PFSK-1 (cell line): ENCODE results near the gene NAT8L.

Experiments
- FOXP2 ChIP-seq: optimal IDR thresholded peaks from 2 replicates; pipeline ENCODE3; 2011; ENCODE audit warnings: borderline replicate concordance, control low read depth, inconsistent platforms; ENCODE audit not compliant: insufficient read depth; ENCODE audit errors: extremely low read length, extremely low read depth
- POLR2AphosphoS5 ChIP-seq: IDR thresholded peaks from 2 replicates; pipeline ENCODE4 v1.6.1; 2012; ENCODE audit warnings: low read depth, mild to moderate bottlenecking, control low read depth, low read length, moderate library complexity
- SIN3A ChIP-seq: IDR thresholded peaks from 2 replicates; pipeline ENCODE4 v1.6.1; 2012; ENCODE audit warnings: mild to moderate bottlenecking, low read length, moderate library complexity, borderline replicate concordance; ENCODE audit not compliant: insufficient read depth
- TAF1 ChIP-seq: IDR thresholded peaks from 2 replicates; pipeline ENCODE4 v1.6.1; 2012; ENCODE audit warnings: low read length, control low read depth, borderline replicate concordance; ENCODE audit not compliant: insufficient read depth
- TF ChIP-seq, protein P1 (sequence below), 2 experiments: IDR thresholded peaks; 2 replicates each; pipeline versions ENCODE4 v1.6.1 to v1.8.0; 2011 to 2012; ENCODE audit warnings: low read depth in 2 of 2, low read length in 2 of 2, control low read depth in 1 of 2, inconsistent platforms in 1 of 2, mild to moderate bottlenecking in 1 of 2, moderate library complexity in 1 of 2; ENCODE audit not compliant: insufficient read depth in 1 of 2

Gene NAT8L

DNA sequence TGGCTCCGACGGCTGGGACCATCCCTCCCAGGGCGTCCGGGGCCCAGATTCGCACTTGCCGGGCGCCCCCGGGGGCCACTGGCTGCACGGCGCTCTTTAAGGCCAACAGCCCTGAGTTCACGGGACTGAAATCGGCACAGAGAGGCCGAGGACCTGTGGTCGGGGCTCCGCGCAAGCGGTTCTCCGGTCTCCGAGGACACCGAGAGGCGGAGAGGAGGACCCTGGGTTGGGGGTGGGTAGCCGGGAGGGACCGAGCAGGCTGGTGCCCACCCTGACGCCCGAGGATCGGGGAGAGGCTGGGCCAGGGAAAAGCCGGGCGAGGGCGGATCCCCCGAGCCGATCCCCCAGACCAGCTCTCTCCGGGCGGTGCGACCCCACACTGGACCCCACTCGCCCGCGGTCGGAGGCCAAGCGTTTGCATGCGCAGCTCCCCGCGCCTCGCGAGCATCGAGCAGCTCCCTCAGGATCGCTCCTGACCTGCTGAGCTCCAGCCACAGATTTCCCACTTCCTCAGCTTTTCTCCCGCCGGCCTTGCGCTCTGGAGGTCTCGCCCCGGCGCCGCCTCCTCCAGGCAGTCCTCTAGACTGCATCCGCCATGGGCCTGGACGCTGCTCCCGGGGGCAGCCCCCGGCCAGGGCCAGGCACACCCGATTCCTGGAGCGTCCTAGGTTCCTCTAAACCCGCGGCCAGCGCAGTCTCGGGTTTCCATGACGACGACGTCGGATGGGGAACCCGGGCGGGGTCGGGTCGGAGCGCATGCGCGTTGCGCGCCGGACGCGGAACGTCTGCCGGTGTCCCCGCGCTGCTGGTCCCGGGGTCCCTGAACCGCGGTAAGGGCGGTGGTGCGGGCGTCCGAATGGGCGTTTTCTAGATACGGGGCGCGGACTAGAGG lies 17.6 kb upstream of the NAT8L start:
- TF ChIP-seq TAF1, result no peak
- TF ChIP-seq POLR2AphosphoS5, result 0 out of 2 replicates have a peak, but pooled peaks have one; percentile 48
- TF ChIP-seq FOXP2, result peak; percentile 6

DNA sequence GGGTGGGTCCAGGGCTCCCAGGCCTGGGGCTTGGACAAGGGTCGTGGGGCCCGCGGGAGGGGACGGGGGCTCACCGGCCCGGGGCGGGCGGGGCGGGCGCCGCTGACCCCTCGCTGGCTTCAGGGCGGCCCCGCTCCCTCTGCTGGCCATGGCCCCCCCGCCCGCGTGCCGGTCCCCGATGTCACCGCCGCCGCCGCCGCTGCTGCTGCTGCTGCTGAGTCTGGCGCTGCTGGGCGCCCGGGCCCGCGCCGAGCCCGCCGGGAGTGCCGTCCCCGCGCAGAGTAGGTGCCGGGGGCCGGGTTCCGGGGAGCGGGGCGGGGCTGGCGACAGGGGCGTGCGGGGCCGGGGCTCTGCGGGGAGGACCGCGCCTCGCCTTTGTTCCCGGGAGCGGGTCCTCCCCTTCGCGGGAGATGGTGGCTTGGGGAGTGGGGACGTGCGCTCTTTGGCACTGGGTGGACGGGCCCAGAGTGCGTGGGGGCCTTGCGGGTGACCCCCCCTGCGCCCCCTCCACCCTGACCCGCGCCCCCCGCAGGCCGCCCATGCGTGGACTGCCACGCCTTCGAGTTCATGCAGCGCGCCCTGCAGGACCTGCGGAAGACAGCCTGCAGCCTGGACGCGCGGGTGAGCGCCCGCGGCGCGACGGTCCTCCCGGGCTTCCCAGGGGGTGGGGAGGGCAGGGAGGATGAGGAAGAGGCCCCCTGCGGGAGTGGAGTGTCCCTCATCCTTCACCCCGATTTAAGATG lies 16.8 kb upstream of the NAT8L start:
- no peak for TF ChIP-seq SIN3A
- TF ChIP-seq, protein P1, sequence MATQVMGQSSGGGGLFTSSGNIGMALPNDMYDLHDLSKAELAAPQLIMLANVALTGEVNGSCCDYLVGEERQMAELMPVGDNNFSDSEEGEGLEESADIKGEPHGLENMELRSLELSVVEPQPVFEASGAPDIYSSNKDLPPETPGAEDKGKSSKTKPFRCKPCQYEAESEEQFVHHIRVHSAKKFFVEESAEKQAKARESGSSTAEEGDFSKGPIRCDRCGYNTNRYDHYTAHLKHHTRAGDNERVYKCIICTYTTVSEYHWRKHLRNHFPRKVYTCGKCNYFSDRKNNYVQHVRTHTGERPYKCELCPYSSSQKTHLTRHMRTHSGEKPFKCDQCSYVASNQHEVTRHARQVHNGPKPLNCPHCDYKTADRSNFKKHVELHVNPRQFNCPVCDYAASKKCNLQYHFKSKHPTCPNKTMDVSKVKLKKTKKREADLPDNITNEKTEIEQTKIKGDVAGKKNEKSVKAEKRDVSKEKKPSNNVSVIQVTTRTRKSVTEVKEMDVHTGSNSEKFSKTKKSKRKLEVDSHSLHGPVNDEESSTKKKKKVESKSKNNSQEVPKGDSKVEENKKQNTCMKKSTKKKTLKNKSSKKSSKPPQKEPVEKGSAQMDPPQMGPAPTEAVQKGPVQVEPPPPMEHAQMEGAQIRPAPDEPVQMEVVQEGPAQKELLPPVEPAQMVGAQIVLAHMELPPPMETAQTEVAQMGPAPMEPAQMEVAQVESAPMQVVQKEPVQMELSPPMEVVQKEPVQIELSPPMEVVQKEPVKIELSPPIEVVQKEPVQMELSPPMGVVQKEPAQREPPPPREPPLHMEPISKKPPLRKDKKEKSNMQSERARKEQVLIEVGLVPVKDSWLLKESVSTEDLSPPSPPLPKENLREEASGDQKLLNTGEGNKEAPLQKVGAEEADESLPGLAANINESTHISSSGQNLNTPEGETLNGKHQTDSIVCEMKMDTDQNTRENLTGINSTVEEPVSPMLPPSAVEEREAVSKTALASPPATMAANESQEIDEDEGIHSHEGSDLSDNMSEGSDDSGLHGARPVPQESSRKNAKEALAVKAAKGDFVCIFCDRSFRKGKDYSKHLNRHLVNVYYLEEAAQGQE (IDR thresholded peaks at IDR 0.05; ENCODE audit: insufficient read depth in 1 of 2, low read depth in 2 of 2, low read length in 2 of 2), result no peak

DNA sequence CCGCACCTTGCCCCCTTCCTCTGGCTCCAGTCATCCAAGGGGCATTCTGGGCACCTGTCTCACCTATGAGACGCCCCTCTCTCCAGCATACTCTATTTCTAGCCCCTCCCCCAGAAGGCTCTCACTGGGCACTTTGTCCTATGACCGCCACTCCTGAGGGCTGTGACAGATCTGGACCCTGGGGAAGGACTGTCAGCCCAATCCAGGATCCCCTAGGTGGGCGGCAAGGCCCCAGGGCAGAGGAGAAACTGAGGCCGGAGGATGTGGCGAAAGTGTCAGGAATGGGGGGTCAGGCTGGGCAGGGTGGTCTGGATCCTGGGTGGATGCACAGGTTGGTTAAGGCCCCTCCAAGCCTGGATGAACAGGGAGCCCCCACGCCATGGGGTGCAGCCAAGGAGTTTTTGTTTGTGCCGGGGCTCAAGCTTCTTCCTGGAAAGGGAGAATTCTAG lies 16.2 kb upstream of the NAT8L start:
- no peak for TF ChIP-seq POLR2AphosphoS5
- no peak for TF ChIP-seq SIN3A

DNA sequence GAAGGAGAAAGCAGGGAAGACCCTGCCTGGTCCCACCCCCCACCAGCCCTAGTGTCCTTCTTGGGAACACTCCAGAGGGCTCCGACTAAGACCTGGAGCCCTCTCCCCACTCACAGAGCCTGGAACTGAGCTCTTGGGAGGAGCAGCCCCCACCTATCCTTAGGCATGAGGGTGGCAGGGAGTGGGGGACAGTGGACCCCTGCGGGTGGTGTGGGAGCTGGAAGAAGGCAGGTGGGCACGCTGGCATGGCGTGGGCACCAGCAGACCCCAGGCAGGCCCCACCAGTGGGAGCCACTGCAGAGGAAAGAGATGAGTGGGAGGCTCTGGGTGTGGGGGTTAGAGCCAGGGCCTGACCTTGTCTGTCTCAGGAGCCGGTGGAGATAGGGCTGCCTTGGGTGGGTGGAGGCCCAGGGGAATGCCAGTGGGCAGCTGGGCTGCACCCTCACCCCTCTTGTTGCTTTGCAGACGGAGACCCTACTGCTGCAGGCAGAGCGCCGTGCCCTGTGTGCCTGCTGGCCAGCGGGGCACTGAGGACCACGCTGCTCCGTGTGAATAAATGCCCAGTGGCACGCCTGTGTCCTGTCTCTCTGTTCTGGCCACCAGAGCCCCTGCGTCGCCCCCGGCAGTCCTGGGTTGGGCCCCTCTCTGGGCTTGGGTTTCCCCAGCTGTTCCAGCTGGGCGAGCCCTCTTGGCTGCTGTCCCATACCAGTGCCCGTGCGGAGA lies 15.6 kb upstream of the NAT8L start:
- TF ChIP-seq POLR2AphosphoS5 (no peak), SIN3A (no peak), TAF1 (no peak), FOXP2 (no peak)
- TF ChIP-seq, protein P1 (IDR thresholded peaks at IDR 0.05; ENCODE audit: insufficient read depth in 1 of 2, low read depth in 2 of 2, low read length in 2 of 2), result no peak

DNA sequence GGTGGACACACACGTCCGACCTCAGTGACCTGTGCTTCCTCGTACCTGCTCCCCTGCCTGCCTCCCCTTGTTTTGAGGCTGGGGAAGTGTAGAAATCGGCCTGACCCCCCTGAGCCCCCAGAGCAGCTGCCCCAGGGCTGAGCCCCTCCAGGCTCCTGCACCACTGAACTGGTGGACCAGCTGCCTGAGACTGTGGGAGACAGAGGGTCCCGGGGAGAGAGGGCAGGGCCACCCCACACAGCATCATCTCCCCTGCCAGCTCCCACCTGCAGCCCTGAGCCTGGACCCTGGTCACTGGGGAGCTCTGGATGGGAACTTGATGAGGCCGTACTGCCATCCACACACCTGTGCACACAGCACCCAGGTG lies 15.0 kb upstream of the NAT8L start:
- no peak for TF ChIP-seq FOXP2
- TF ChIP-seq SIN3A, result no peak
- TF ChIP-seq TAF1, result no peak
- TF ChIP-seq, protein P1 (IDR thresholded peaks at IDR 0.05; ENCODE audit: insufficient read depth in 1 of 2, low read depth in 2 of 2, low read length in 2 of 2), result no peak
- no peak for TF ChIP-seq POLR2AphosphoS5
